ENCODE measurements around the gene ZNF592. TPM values are rescaled to one million over a fixed set of nuclear protein-coding genes. Genes with fewer than 3 reads are reported as not detected.

ZNF592 gene, protein sequence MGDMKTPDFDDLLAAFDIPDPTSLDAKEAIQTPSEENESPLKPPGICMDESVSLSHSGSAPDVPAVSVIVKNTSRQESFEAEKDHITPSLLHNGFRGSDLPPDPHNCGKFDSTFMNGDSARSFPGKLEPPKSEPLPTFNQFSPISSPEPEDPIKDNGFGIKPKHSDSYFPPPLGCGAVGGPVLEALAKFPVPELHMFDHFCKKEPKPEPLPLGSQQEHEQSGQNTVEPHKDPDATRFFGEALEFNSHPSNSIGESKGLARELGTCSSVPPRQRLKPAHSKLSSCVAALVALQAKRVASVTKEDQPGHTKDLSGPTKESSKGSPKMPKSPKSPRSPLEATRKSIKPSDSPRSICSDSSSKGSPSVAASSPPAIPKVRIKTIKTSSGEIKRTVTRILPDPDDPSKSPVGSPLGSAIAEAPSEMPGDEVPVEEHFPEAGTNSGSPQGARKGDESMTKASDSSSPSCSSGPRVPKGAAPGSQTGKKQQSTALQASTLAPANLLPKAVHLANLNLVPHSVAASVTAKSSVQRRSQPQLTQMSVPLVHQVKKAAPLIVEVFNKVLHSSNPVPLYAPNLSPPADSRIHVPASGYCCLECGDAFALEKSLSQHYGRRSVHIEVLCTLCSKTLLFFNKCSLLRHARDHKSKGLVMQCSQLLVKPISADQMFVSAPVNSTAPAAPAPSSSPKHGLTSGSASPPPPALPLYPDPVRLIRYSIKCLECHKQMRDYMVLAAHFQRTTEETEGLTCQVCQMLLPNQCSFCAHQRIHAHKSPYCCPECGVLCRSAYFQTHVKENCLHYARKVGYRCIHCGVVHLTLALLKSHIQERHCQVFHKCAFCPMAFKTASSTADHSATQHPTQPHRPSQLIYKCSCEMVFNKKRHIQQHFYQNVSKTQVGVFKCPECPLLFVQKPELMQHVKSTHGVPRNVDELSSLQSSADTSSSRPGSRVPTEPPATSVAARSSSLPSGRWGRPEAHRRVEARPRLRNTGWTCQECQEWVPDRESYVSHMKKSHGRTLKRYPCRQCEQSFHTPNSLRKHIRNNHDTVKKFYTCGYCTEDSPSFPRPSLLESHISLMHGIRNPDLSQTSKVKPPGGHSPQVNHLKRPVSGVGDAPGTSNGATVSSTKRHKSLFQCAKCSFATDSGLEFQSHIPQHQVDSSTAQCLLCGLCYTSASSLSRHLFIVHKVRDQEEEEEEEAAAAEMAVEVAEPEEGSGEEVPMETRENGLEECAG (N-terminal part only)
- 1 to 10 TPM; 4.8 to 6.1 TPM for polyA plus RNA-seq

GRCh38 chr15:84748274-84749110 lies at the start of gene ZNF592:
ZNF592 (plus strand) TSS chr15:84748592; CDS start chr15:84782676, 34,084 bp downstream.
- peak within 1 kb of the TSS; percentile 73 to 87 for H3K4me3 ChIP-seq (ENCODE audit: low read depth in 1 of 2, low read length in 2 of 2)
- no peaks in the 10 kb centered on the region for H3K36me3 ChIP-seq (ENCODE audit: control insufficient read depth in 2 of 2, insufficient read depth in 2 of 2, low read length in 1 of 2)
- no peaks in the 10 kb centered on the region for H3K27me3 ChIP-seq (ENCODE audit: control insufficient read depth in 1 of 2, insufficient read depth in 2 of 2, low read length in 2 of 2)
- 1% methylated on average over 45 to 127 of the region's 127 CpGs for WGBS, 2 donors
- no peaks in the 10 kb centered on the region for H3K9me3 ChIP-seq (ENCODE audit: control insufficient read depth in 2 of 2, insufficient read depth in 1 of 2, low read depth in 1 of 2, low read length in 1 of 2)
- peak within 1 kb of the TSS; percentile 98 to 99 for H3K27ac ChIP-seq (ENCODE audit: low read depth in 2 of 2, low read length in 1 of 2)
- peaks cover 0 to 6% of the 10 kb centered on the region in 2 donors for H3K4me1 ChIP-seq (ENCODE audit: control insufficient read depth in 2 of 2, insufficient read depth in 2 of 2, low read length in 1 of 2)

DNA sequence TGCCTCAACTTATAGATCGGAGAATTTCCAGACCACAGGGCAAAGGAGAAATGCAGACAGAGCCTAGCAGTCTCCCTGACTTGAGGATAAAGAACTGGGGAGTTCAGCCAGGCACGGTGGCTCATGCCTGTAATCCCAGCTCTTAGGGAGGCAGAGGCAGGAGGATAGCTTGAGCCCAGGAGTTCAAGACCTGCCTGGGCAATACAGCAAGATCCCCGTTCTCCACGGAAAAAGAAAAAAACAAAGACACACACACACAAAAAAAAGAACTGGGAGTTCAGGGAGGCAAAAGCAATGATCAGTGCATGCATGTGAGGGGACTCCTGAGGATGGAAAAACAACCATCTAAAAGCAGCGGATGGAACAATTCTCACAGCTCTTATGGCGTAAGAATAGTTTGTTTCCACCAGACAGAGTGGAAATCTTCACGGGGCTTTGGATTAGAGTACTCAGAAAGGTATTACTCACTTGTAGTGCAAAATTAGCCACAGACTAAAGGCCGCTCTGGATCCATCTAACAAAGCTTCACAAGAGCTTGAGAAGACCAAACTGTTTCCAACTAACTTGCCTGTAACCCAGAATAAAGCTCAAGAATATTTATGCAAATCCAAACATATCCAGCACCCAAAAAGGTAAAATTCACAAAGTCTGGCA lies 48.7 kb upstream of the ZNF592 start:
- H3K4me1 ChIP-seq (ENCODE audit: control insufficient read depth in 2 of 2, insufficient read depth in 2 of 2, low read length in 1 of 2): no peaks in the 10 kb centered on the region
- H3K9me3 ChIP-seq (ENCODE audit: control insufficient read depth in 2 of 2, insufficient read depth in 1 of 2, low read depth in 1 of 2, low read length in 1 of 2): no peaks in the 10 kb centered on the region
- no peak overlapping the region for H3K4me3 ChIP-seq (ENCODE audit: low read depth in 1 of 2, low read length in 2 of 2)
- H3K36me3 ChIP-seq (ENCODE audit: control insufficient read depth in 2 of 2, insufficient read depth in 2 of 2, low read length in 1 of 2): no peaks in the 10 kb centered on the region
- WGBS, 2 donors: 89 to 92% methylated on average over 8 of the region's 8 CpGs
- H3K27me3 ChIP-seq (ENCODE audit: control insufficient read depth in 1 of 2, insufficient read depth in 2 of 2, low read length in 2 of 2): no peaks in the 10 kb centered on the region
- no peak overlapping the region for H3K27ac ChIP-seq (ENCODE audit: low read depth in 2 of 2, low read length in 1 of 2)

- Histone ChIP-seq H3K27me3 (ENCODE audit: control insufficient read depth in 1 of 2, insufficient read depth in 2 of 2, low read length in 2 of 2) (no peaks in the 10 kb centered on the region), H3K9me3 (ENCODE audit: control insufficient read depth in 2 of 2, insufficient read depth in 1 of 2, low read depth in 1 of 2, low read length in 1 of 2) (no peaks in the 10 kb centered on the region), H3K4me3 (ENCODE audit: low read depth in 1 of 2, low read length in 2 of 2) (no peak overlapping the region), H3K27ac (ENCODE audit: low read depth in 2 of 2, low read length in 1 of 2) (no peak overlapping the region), H3K36me3 (ENCODE audit: control insufficient read depth in 2 of 2, insufficient read depth in 2 of 2, low read length in 1 of 2) (peaks cover 0 to 3% of the 10 kb centered on the region in 2 donors), H3K4me1 (ENCODE audit: control insufficient read depth in 2 of 2, insufficient read depth in 2 of 2, low read length in 1 of 2) (no peaks in the 10 kb centered on the region)
- WGBS, 2 donors: 47% methylated on average over 4 of the region's 4 CpGs
Observed at GRCh38 chr15:84702961-84703482, 45.4 kb upstream of the ZNF592 start.

GRCh38 chr15:84703808-84704207 lies 44.6 kb upstream of the ZNF592 start:
- H3K9me3 ChIP-seq (ENCODE audit: control insufficient read depth in 2 of 2, insufficient read depth in 1 of 2, low read depth in 1 of 2, low read length in 1 of 2): no peaks in the 10 kb centered on the region
- peaks cover 0 to 3% of the 10 kb centered on the region in 2 donors for H3K36me3 ChIP-seq (ENCODE audit: control insufficient read depth in 2 of 2, insufficient read depth in 2 of 2, low read length in 1 of 2)
- no peak overlapping the region for H3K27ac ChIP-seq (ENCODE audit: low read depth in 2 of 2, low read length in 1 of 2)
- 94 to 95% methylated on average over 5 of the region's 5 CpGs for WGBS, 2 donors
- H3K4me3 ChIP-seq (ENCODE audit: low read depth in 1 of 2, low read length in 2 of 2): no peak overlapping the region
- no peaks in the 10 kb centered on the region for H3K27me3 ChIP-seq (ENCODE audit: control insufficient read depth in 1 of 2, insufficient read depth in 2 of 2, low read length in 2 of 2)
- H3K4me1 ChIP-seq (ENCODE audit: control insufficient read depth in 2 of 2, insufficient read depth in 2 of 2, low read length in 1 of 2): no peaks in the 10 kb centered on the region

DNA sequence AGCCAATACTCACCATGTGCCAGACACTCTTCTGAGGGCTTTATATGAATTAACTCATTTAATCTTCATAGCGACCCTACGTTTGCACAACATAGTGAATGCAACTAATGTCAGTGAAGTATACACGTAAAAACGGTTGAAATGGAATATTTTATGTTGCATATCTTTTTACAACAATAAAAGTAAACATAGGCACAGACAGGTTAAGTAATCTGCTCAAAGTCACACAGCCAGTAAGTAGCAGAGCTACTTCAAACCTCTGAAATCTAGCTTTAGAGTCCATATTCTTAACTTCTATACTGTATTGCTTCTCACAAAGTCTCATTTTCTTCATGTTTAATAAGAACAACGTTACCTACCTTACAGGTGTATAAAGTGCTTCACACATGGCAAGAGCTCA lies 34.0 kb upstream of the ZNF592 start:
- Histone ChIP-seq H3K27ac (ENCODE audit: low read depth in 2 of 2, low read length in 1 of 2) (no peak overlapping the region), H3K4me3 (ENCODE audit: low read depth in 1 of 2, low read length in 2 of 2) (peak overlapping the region in 1 of 2 donors; percentile 70), H3K9me3 (ENCODE audit: control insufficient read depth in 2 of 2, insufficient read depth in 1 of 2, low read depth in 1 of 2, low read length in 1 of 2) (no peaks in the 10 kb centered on the region), H3K36me3 (ENCODE audit: control insufficient read depth in 2 of 2, insufficient read depth in 2 of 2, low read length in 1 of 2) (no peaks in the 10 kb centered on the region), H3K27me3 (ENCODE audit: control insufficient read depth in 1 of 2, insufficient read depth in 2 of 2, low read length in 2 of 2) (no peaks in the 10 kb centered on the region), H3K4me1 (ENCODE audit: control insufficient read depth in 2 of 2, insufficient read depth in 2 of 2, low read length in 1 of 2) (peaks cover 0 to 5% of the 10 kb centered on the region in 2 donors)
- 61 to 72% methylated on average over 5 of the region's 5 CpGs for WGBS, 2 donors

GRCh38 chr15:84714821-84715220 lies 33.6 kb upstream of the ZNF592 start:
- Histone ChIP-seq H3K27ac (ENCODE audit: low read depth in 2 of 2, low read length in 1 of 2) (no peak overlapping the region), H3K36me3 (ENCODE audit: control insufficient read depth in 2 of 2, insufficient read depth in 2 of 2, low read length in 1 of 2) (no peaks in the 10 kb centered on the region), H3K4me3 (ENCODE audit: low read depth in 1 of 2, low read length in 2 of 2) (peak overlapping the region in 1 of 2 donors; percentile 70), H3K4me1 (ENCODE audit: control insufficient read depth in 2 of 2, insufficient read depth in 2 of 2, low read length in 1 of 2) (peaks cover 0 to 5% of the 10 kb centered on the region in 2 donors), H3K9me3 (ENCODE audit: control insufficient read depth in 2 of 2, insufficient read depth in 1 of 2, low read depth in 1 of 2, low read length in 1 of 2) (no peaks in the 10 kb centered on the region), H3K27me3 (ENCODE audit: control insufficient read depth in 1 of 2, insufficient read depth in 2 of 2, low read length in 2 of 2) (no peaks in the 10 kb centered on the region)
- 43 to 50% methylated on average over 3 of the region's 3 CpGs for WGBS, 2 donors

GRCh38 chr15:84715441-84716035 lies 32.9 kb upstream of the ZNF592 start:
- no peaks in the 10 kb centered on the region for H3K27me3 ChIP-seq (ENCODE audit: control insufficient read depth in 1 of 2, insufficient read depth in 2 of 2, low read length in 2 of 2)
- H3K9me3 ChIP-seq (ENCODE audit: control insufficient read depth in 2 of 2, insufficient read depth in 1 of 2, low read depth in 1 of 2, low read length in 1 of 2): no peaks in the 10 kb centered on the region
- no peaks in the 10 kb centered on the region for H3K36me3 ChIP-seq (ENCODE audit: control insufficient read depth in 2 of 2, insufficient read depth in 2 of 2, low read length in 1 of 2)
- peak overlapping the region; percentile 90 to 96 for H3K27ac ChIP-seq (ENCODE audit: low read depth in 2 of 2, low read length in 1 of 2)
- peaks cover 0 to 5% of the 10 kb centered on the region in 2 donors for H3K4me1 ChIP-seq (ENCODE audit: control insufficient read depth in 2 of 2, insufficient read depth in 2 of 2, low read length in 1 of 2)
- peak overlapping the region; percentile 70 to 80 for H3K4me3 ChIP-seq (ENCODE audit: low read depth in 1 of 2, low read length in 2 of 2)
- 0% methylated on average over 36 of the region's 36 CpGs for WGBS, 2 donors

All from esophagus (tissue), 2 donors.